Measurements from ENCODE around the gene SPEG.

SPEG gene

GRCh38 chr2:219496825-219497494 lies 62.3 kb downstream of the SPEG start:
- no peak for DNase-seq (ENCODE audit: low read depth in 2 of 2)

- no peak for DNase-seq (ENCODE audit: low read depth in 2 of 2)
Observed at GRCh38 chr2:219497495-219498279, 63.0 kb downstream of the SPEG start.

GRCh38 chr2:219498280-219499057 lies 63.8 kb downstream of the SPEG start, which contains the start of gene GMPPA:
Gene GMPPA, plus strand, starts transcription at chr2:219498891. Its CDS starts 1,085 bp downstream, at chr2:219499976.
- peak; percentile 87 to 92 for DNase-seq (ENCODE audit: low read depth in 2 of 2)

- DNase-seq (ENCODE audit: low read depth in 2 of 2), result no peak
Observed at GRCh38 chr2:219499058-219499307, 64.3 kb downstream of the SPEG start.

- no peak for DNase-seq (ENCODE audit: low read depth in 2 of 2)
Observed at GRCh38 chr2:219499555-219499954, 64.9 kb downstream of the SPEG start.

- DNase-seq (ENCODE audit: low read depth in 2 of 2), result no peak
Observed at GRCh38 chr2:219500135-219500534, 65.5 kb downstream of the SPEG start.

GRCh38 chr2:219501849-219502248 lies 67.2 kb downstream of the SPEG start:
- DNase-seq (ENCODE audit: low read depth in 2 of 2), result no peak

- no peak for DNase-seq (ENCODE audit: low read depth in 2 of 2)
Observed at GRCh38 chr2:219502618-219503017, 68.0 kb downstream of the SPEG start.

- no peak for DNase-seq (ENCODE audit: low read depth in 2 of 2)
Observed at GRCh38 chr2:219505585-219505984, 70.9 kb downstream of the SPEG start.

GRCh38 chr2:219506153-219506801 lies 71.6 kb downstream of the SPEG start:
- no peak for DNase-seq (ENCODE audit: low read depth in 2 of 2)

- no peak for DNase-seq (ENCODE audit: low read depth in 2 of 2)
Observed at GRCh38 chr2:219506802-219507526, 72.3 kb downstream of the SPEG start.

- no peak for DNase-seq (ENCODE audit: low read depth in 2 of 2)
Observed at GRCh38 chr2:219507581-219508443, 73.2 kb downstream of the SPEG start.

- DNase-seq (ENCODE audit: low read depth in 2 of 2), result no peak
Observed at GRCh38 chr2:219508444-219508734, 73.7 kb downstream of the SPEG start.

GRCh38 chr2:219508971-219509779 lies 74.5 kb downstream of the SPEG start:
- no peak for DNase-seq (ENCODE audit: low read depth in 2 of 2)

- DNase-seq (ENCODE audit: low read depth in 2 of 2), result peak in 1 of 2 experiments; percentile 46
Observed at GRCh38 chr2:219509780-219510511, 75.3 kb downstream of the SPEG start.

- no peak for DNase-seq (ENCODE audit: low read depth in 2 of 2)
Observed at GRCh38 chr2:219510512-219511135, 76.0 kb downstream of the SPEG start.

- no peak for DNase-seq (ENCODE audit: low read depth in 2 of 2)
Observed at GRCh38 chr2:219511547-219512325, 77.1 kb downstream of the SPEG start.
